Choroid plexus epithelial cell (primary cell): ENCODE data around the gene LGALS9B.
"Not testable (repeated sequence)": the region's sequence is repeated elsewhere in the genome, so short reads cannot be mapped to it uniquely, and the experiment has no call there.

Source experiments
- DNase-seq: peaks from one replicate; pipeline ENCODE4 v3.0.0-alpha.2; 2010; ENCODE audit warnings: low read depth
- H3K4me3 ChIP-seq: 2 replicates; pipeline ENCODE4 v1.5.1; 2011; ENCODE audit warnings: low read depth, mild to moderate bottlenecking, control low read depth, low read length, moderate library complexity

Gene LGALS9B

DNA sequence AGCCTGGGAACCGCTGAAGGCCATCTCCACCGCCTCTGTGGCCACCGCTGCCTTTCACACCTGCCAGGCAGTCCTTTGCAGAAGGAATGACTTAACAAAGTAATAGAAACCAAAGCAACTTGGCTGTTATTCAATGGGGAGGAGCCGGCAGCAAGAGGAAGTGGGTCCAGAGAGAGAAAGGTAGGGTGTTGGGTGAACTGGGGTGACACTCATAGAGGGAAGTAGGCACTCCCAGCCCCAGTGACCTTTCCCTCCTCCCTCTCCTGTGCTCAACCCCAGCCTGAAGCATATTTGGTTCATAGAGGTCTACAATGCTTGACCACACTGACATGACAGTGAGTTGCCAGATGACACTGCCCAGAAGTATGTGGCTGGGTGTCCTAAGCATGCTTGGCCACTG, at the start of gene LGALS9B:
TSS of gene LGALS9B (minus strand) at position 93 of the 400 bp plus-strand sequence. CDS start at position 24, 69 bp downstream.
- not testable (repeated sequence) for H3K4me3 ChIP-seq, DNase-seq

GRCh38 chr17:20516986-20517385, 49.6 kb upstream of the LGALS9B start:
- not testable (repeated sequence) for H3K4me3 ChIP-seq, DNase-seq

- DNase-seq, H3K4me3 ChIP-seq: not testable (repeated sequence)
These were observed 47.8 kb upstream of the LGALS9B start for GRCh38 chr17:20515099-20515498.

- not testable (repeated sequence) for H3K4me3 ChIP-seq, DNase-seq
These were observed 46.2 kb upstream of the LGALS9B start for GRCh38 chr17:20513539-20513938.

- not testable (repeated sequence) for DNase-seq, H3K4me3 ChIP-seq
These were observed 45.0 kb upstream of the LGALS9B start for GRCh38 chr17:20512378-20512777.

DNA sequence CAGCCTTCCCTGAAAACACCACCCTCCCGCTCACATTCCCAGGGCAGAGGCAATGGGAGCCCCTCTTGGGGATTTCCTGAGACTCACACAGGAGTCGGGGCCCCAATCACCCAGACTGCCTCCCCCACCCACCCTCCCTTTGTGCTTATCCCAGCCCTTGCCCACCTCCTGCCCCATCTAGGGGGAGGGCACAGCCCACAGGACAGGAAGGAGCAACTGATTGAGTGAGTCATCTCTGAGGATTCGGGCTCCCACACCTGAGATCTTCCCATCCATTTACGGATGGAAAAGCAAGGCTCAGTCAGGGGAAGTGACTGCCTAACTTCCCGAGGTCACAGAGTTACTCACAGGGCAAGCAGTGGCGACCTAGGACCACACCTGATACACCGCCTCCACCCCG, 44.4 kb upstream of the LGALS9B start:
- DNase-seq, H3K4me3 ChIP-seq: not testable (repeated sequence)

- H3K4me3 ChIP-seq, DNase-seq: not testable (repeated sequence)
These were observed 38.0 kb upstream of the LGALS9B start for GRCh38 chr17:20505333-20505732.

DNA sequence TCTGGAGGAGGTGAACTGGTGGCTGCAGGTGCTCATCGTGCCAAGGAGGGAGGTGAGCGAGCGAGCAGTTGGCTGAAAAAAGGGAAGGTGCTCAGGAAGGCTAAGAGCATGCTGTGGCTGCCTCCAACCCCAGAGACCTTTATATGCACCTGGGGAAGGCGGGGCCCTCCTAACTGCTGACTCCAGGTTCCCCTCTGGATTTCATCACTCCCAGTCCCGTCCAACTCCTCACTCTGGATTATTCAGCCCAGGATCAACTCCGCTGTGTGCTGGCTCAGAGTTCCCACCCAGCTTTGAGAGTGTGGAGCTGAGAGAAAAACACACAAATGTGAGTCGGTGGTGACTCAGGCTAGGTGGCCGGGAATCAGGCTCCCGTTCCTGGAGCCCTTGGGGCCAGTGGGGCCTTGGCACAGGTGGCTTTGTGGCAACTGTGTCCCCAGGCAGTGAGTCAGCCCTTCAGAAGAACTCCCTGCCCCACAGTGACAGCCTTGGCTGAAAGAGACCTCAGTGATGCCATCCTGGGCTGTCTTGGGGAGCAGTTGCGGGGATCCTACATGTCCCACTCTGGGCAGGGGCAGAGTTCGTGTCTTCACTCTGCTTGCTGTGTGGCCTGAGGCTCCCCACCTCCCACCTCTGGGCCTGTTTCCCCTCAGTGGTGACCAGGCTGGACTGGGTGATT, 37.2 kb upstream of the LGALS9B start:
- DNase-seq, H3K4me3 ChIP-seq: not testable (repeated sequence)

DNA sequence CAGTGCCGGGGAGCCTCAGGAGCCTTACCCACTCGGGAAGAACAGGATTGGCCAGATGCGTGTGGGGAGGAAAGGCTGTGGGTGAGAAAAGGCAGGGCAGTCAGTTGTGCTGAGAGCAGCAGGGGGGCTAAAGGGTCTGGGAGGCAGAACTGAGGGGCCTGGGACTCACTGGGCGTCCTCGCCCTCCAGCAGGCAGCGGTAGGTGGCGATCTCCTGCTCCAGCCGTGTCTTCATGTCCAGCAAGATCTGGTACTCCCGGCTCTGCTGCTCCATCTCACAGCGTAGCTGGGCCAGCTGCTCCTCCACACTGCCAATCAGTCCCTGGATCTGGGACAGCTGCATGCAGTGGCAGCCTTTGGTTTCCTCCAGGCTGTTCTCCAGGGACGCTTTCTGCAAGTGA, 34.6 kb upstream of the LGALS9B start:
- not testable (repeated sequence) for DNase-seq, H3K4me3 ChIP-seq

DNA sequence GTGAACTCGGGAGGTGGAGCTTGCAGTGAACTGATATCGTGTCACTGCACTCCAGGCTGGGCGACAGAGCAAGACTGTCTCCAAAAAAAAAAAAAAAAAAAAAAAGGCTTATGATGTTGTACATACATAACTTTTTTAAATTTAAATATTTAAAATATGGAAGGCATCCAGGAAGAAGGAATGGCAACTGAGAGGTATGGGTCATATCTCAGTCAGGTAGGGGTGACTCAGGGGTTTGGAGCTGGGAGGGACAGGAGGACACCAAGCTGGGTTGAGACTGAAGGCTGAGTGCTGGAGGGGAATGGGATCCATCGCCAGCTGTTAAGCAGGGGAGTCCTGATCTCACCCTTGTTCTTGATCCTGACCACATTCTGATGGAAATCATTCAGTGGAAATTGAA, 33.0 kb upstream of the LGALS9B start:
- not testable (repeated sequence) for H3K4me3 ChIP-seq, DNase-seq

DNA sequence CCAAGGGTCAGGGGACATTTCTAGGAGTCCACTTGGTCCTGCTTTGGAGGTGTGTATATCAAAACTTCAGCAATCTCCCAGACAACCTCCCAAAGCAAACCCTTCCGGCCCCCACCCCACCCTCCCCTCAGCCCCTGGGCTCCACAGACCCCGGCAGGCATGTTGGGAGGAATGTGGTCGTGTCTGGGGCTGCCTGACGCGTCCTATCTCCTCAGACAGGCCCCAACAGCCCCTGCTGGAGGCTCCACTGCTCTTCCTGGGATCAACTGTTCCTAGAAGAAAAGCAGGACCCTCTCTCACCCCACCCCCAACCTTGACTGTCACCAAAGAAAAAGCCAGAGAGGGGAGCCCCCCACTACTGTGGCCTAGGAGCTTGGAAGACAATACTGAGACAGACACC, 28.1 kb upstream of the LGALS9B start:
- not testable (repeated sequence) for H3K4me3 ChIP-seq, DNase-seq

DNA sequence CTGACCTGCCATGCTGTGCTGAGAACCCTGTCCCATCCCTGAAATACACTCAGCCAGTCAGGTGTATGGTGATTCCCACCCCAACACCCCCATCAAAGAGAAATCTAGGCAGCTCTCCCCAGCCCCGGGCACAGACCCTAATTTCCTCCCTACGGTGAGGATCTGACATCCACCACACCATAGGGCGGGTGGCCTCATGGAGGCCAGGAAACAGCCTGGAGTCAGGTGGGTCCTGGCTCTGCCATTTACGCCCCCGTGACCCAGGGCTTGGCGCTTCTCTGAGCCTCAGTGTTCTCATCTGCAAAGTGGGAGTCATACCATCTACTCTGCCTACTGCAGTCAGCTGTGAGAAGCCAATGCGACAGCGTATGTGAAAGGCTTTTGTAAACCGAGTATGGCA, 27.4 kb upstream of the LGALS9B start:
- not testable (repeated sequence) for H3K4me3 ChIP-seq, DNase-seq

- H3K4me3 ChIP-seq, DNase-seq: not testable (repeated sequence)
These were observed 26.8 kb upstream of the LGALS9B start for GRCh38 chr17:20494147-20494546.

DNA sequence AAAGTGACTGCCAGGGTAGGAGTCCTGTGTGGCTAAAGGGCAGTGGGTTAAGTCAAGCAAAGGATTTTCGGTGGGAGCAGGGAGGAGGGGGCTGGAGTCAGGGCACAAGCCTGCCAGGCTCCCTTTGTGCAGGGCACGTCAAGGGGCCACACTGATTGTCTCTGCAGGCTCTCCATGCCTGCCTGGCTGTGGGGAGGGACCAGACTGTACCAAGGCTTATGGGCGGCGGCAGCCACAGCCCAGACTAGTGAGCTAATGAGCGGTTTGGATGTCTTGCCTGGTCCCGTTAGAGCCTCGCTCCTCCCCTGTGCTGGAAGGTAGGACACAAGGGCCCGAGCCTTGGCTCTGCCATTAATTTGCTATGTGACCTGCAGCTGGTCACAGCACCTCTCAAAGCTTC, 25.6 kb upstream of the LGALS9B start:
- not testable (repeated sequence) for H3K4me3 ChIP-seq, DNase-seq

- not testable (repeated sequence) for H3K4me3 ChIP-seq, DNase-seq
These were observed 24.8 kb upstream of the LGALS9B start for GRCh38 chr17:20492099-20492498.

GRCh38 chr17:20484930-20485329, 17.6 kb upstream of the LGALS9B start:
- H3K4me3 ChIP-seq = not testable (repeated sequence)
- peak; percentile 67 for DNase-seq

- not testable (repeated sequence) for H3K4me3 ChIP-seq, DNase-seq
These were observed 12.7 kb upstream of the LGALS9B start for GRCh38 chr17:20479889-20480591.

- H3K4me3 ChIP-seq, DNase-seq: not testable (repeated sequence)
These were observed 10.2 kb upstream of the LGALS9B start for GRCh38 chr17:20477398-20478071.

DNA sequence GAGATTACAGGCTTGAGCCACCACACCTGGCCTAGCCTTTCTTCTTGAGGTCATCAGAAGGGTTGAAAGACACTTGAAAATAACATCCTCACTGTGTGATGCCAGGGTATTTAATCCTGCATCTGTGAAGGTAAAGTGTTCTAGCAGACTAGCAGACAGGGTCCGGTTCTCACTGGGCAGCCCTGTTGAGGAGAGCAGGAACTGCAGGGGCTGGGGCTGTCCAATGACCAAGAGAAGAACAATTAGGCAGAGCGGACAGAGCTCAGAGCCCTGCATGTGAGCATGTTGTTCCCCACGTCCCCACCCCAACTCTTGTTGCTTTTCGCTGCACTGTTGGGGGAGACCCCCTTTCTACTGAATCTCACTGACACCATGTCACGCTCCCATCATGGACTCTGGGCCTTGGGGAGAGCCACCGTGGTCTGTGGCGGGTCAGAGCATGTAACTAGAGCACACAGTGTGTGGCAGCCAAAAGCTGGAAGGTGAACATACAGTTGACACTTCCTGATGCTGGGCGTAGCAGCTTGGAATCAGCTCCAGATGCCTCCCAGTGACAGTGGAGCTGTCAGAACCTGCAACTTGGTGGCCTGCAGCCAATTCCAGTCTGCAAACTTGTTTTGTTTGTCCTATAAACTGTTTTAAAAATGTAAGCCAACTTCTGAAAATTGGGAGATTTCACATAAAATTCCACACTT, 7.9 kb upstream of the LGALS9B start:
- not testable (repeated sequence) for H3K4me3 ChIP-seq, DNase-seq
